Limb (tissue), 2 donors: ENCODE results near the gene TRAF6.
"Not testable (repeated sequence)": the region's sequence is repeated elsewhere in the genome, so short reads cannot be mapped to it uniquely, and the experiment has no call there.

Source experiments
- DNase-seq, 2 donors: peaks; one replicate each; pipeline ENCODE4 v3.0.0-alpha.2; 2016; ENCODE audit errors: extremely low spot score in 2 of 2

TRAF6 gene

GRCh38 chr11:36493332-36493731 is 16.7 kb downstream of the TRAF6 start:
- no peak for DNase-seq

- DNase-seq: peak in 1 of 2 donors; percentile 44
Observed at GRCh38 chr11:36492724-36493304, 17.3 kb downstream of the TRAF6 start.

- DNase-seq: no peak
Observed at GRCh38 chr11:36490026-36490806, 19.9 kb downstream of the TRAF6 start.

GRCh38 chr11:36488096-36488495 is 22.0 kb downstream of the TRAF6 start:
- no peak for DNase-seq

- no peak for DNase-seq
Observed at GRCh38 chr11:36487619-36488018, 22.5 kb downstream of the TRAF6 start.

GRCh38 chr11:36485298-36486002 is 24.6 kb downstream of the TRAF6 start:
- no peak for DNase-seq

GRCh38 chr11:36483042-36483441 is 27.0 kb downstream of the TRAF6 start:
- DNase-seq: not testable (repeated sequence)

- DNase-seq: no peak
Observed at GRCh38 chr11:36480833-36481232, 29.2 kb downstream of the TRAF6 start.

GRCh38 chr11:36478700-36479329 is 31.3 kb downstream of the TRAF6 start:
- peak; percentile 62 to 80 for DNase-seq

- no peak for DNase-seq
Observed at GRCh38 chr11:36475192-36475591, 34.9 kb downstream of the TRAF6 start.

GRCh38 chr11:36471577-36471976 is 38.5 kb downstream of the TRAF6 start:
- no peak for DNase-seq

- no peak for DNase-seq
Observed at GRCh38 chr11:36469881-36470802, 39.9 kb downstream of the TRAF6 start.

- no peak for DNase-seq
Observed at GRCh38 chr11:36469063-36469462, 41.0 kb downstream of the TRAF6 start.

- DNase-seq: no peak
Observed at GRCh38 chr11:36467916-36468315, 42.2 kb downstream of the TRAF6 start.

- DNase-seq: no peak
Observed at GRCh38 chr11:36467012-36467411, 43.1 kb downstream of the TRAF6 start.

GRCh38 chr11:36465449-36466163 is 44.5 kb downstream of the TRAF6 start:
- DNase-seq: no peak

GRCh38 chr11:36464720-36465119 is 45.4 kb downstream of the TRAF6 start:
- DNase-seq: no peak

- DNase-seq: no peak
Observed at GRCh38 chr11:36463781-36464180, 46.3 kb downstream of the TRAF6 start.

- DNase-seq: no peak
Observed at GRCh38 chr11:36462321-36462720, 47.8 kb downstream of the TRAF6 start.

- DNase-seq: no peak
Observed at GRCh38 chr11:36460220-36460619, 49.9 kb downstream of the TRAF6 start.
